GM23338 (cell line): ENCODE results near the gene RPS6KA5. TPM values are rescaled to one million over a fixed set of nuclear protein-coding genes. Genes with fewer than 3 reads are reported as not detected.
"Not testable (repeated sequence)": the region's sequence is repeated elsewhere in the genome, so short reads cannot be mapped to it uniquely, and the experiment has no call there.

Experiments used
- ATAC-seq: fragments of 200-7000 bp; cut with Tn5 transposase; 3 replicates; pipeline ENCODE4 v1.9.1; 2020
- DNase-seq: peaks from one replicate; pipeline ENCODE4 v3.0.0-alpha.2; 2015; ENCODE audit warnings: low spot score
- H2AFZ ChIP-seq: fragments of 200-600 bp; sonication (generic); 2 replicates; pipeline ENCODE4 v1.8.0; 2016; ENCODE audit warnings: antibody characterized with exemption, mild to moderate bottlenecking, moderate library complexity
- H3F3A ChIP-seq: fragments of 200-600 bp; sonication (generic); replicated peaks from 2 replicates; pipeline ENCODE4 v1.8.0; 2017; ENCODE audit warnings: antibody characterized with exemption, mixed run types, low read depth
- H3K27ac ChIP-seq: fragments of 200-600 bp; sonication (generic); 2 replicates; pipeline ENCODE4 v1.6.1; 2016; ENCODE audit warnings: low read depth
- H3K27me3 ChIP-seq: fragments of 200-600 bp; sonication (generic); 2 replicates; pipeline ENCODE4 v1.8.0; 2016; ENCODE audit warnings: mild to moderate bottlenecking, mixed run types, moderate library complexity; ENCODE audit not compliant: insufficient read depth
- H3K36me3 ChIP-seq: fragments of 200-600 bp; sonication (generic); 2 replicates; pipeline ENCODE4 v1.8.0; 2016; ENCODE audit warnings: mild to moderate bottlenecking; ENCODE audit not compliant: insufficient read depth
- H3K4me1 ChIP-seq: fragments of 200-600 bp; sonication (generic); 2 replicates; pipeline ENCODE4 v1.8.0; 2016; ENCODE audit warnings: mild to moderate bottlenecking, moderate library complexity; ENCODE audit not compliant: insufficient read depth
- H3K4me2 ChIP-seq: fragments of 200-600 bp; sonication (generic); 2 replicates; pipeline ENCODE4 v1.7.1; 2017; ENCODE audit warnings: mixed run types
- H3K4me3 ChIP-seq: fragments of 200-600 bp; sonication (generic); 2 replicates; pipeline ENCODE4 v1.6.1; 2016; ENCODE audit warnings: mixed run types
- H3K79me2 ChIP-seq: fragments of 200-600 bp; sonication (generic); replicated peaks from 2 replicates; pipeline ENCODE4 v1.8.0; 2017; ENCODE audit warnings: mild to moderate bottlenecking; ENCODE audit not compliant: insufficient read depth
- H3K9me2 ChIP-seq: fragments of 200-600 bp; sonication (generic); 2 replicates; pipeline ENCODE4 v1.8.0; 2017; ENCODE audit not compliant: insufficient read depth
- H4K20me1 ChIP-seq: fragments of 200-600 bp; sonication (generic); replicated peaks from 2 replicates; pipeline ENCODE4 v1.8.0; 2017; ENCODE audit warnings: mild to moderate bottlenecking; ENCODE audit not compliant: insufficient read depth
- H3K27ac Mint-ChIP-seq: 2 replicates; pipeline ENCODE4 v1.8.0; 2020; ENCODE audit warnings: inconsistent platforms, mild to moderate bottlenecking, moderate library complexity, mixed read lengths
- H3K27me3 Mint-ChIP-seq: 3 replicates; pipeline ENCODE4 v1.8.0; 2022; ENCODE audit warnings: low read depth, mild to moderate bottlenecking, moderate library complexity, mixed read lengths, inconsistent platforms; ENCODE audit not compliant: insufficient read depth, poor library complexity
- H3K36me3 Mint-ChIP-seq: 3 replicates; pipeline ENCODE4 v1.8.0; 2021; ENCODE audit warnings: low read depth, mild to moderate bottlenecking, inconsistent platforms, moderate library complexity, mixed read lengths
- H3K4me1 Mint-ChIP-seq: 3 replicates; pipeline ENCODE4 v1.8.0; 2020; ENCODE audit warnings: mild to moderate bottlenecking, inconsistent platforms, mixed read lengths
- H3K4me3 Mint-ChIP-seq: 3 replicates; pipeline ENCODE4 v1.8.0; 2021; ENCODE audit warnings: moderate library complexity, mild to moderate bottlenecking, inconsistent platforms, mixed read lengths
- H3K9me3 Mint-ChIP-seq: 3 replicates; pipeline ENCODE4 v1.8.0; 2020; ENCODE audit warnings: moderate library complexity, mild to moderate bottlenecking, inconsistent platforms, mixed read lengths
- CREB1 ChIP-seq: fragments of 250-450 bp; sonication (Bioruptor Pico); IDR thresholded peaks from 2 replicates; pipeline ENCODE4 v1.5.0; 2020; ENCODE audit warnings: low read depth, mild to moderate bottlenecking, moderate library complexity
- CTCF ChIP-seq, 2 experiments: fragments of 200-600 bp in 1 of 2; sonication (generic) in 1 of 2; conservative IDR thresholded peaks; 2 replicates each; pipeline versions ENCODE4 v1.5.1 to v1.6.1; 2016 to 2017; ENCODE audit warnings: antibody characterized with exemption in 2 of 2, low read depth in 2 of 2, mild to moderate bottlenecking in 2 of 2, moderate library complexity in 1 of 2
- ETS1 ChIP-seq: IDR thresholded peaks from 2 replicates; pipeline ENCODE4 v1.6.1; 2016; ENCODE audit warnings: antibody characterized with exemption
- EZH2phosphoT487 ChIP-seq: fragments of 200-600 bp; sonication (generic); IDR thresholded peaks from one replicate; pipeline ENCODE4 v1.8.1; 2018; ENCODE audit warnings: antibody characterized with exemption; ENCODE audit not compliant: unreplicated experiment
- JUNB ChIP-seq: IDR thresholded peaks from one replicate; pipeline ENCODE4 v1.6.1; 2016; ENCODE audit warnings: antibody characterized with exemption; ENCODE audit not compliant: unreplicated experiment
- NANOG ChIP-seq: IDR thresholded peaks from 2 replicates; pipeline ENCODE4 v1.6.1; 2016; ENCODE audit warnings: antibody characterized with exemption, borderline replicate concordance
- POLR2AphosphoS5 ChIP-seq: IDR thresholded peaks from 2 replicates; pipeline ENCODE4 v1.6.1; 2016; ENCODE audit warnings: antibody characterized with exemption, low read depth
- ZNF331 ChIP-seq: fragments of 250-450 bp; sonication (Bioruptor Pico); IDR thresholded peaks from 2 replicates; pipeline ENCODE4 v1.5.0; 2020; ENCODE audit warnings: low read depth, mild to moderate bottlenecking, moderate library complexity
- ZNF462 ChIP-seq: fragments of 250-450 bp; sonication (Bioruptor Pico); IDR thresholded peaks from 2 replicates; pipeline ENCODE4 v1.5.0; 2020; ENCODE audit warnings: mild to moderate bottlenecking, moderate library complexity
- polyA plus RNA-seq: library from polyadenylated mRNA; unstranded; fragments of >200 nt; fragmentation: Nextera tagmentation; extraction: Ambion mirVana; gene quantifications from 2 replicates; pipeline ENCODE4 v1.2.1, GENCODE V29; 2016
- total RNA-seq: library from RNA; depleted of rRNA; stranded (reverse); fragments of >200 nt; shearing (Covaris generic); gene quantifications from 2 replicates; pipeline ENCODE4 v1.2.3, GENCODE V29; 2014
- TF ChIP-seq, protein P1 (sequence below): IDR thresholded peaks from one replicate; pipeline ENCODE4 v1.6.1; 2018; ENCODE audit warnings: antibody characterized with exemption; ENCODE audit not compliant: unreplicated experiment

The RPS6KA5 gene
- total and polyA plus RNA-seq, 2 experiments from 2014 or later, result 2.1 to 2.4 TPM

- no peaks in the 10 kb centered on the region for H3K79me2 ChIP-seq
- DNase-seq, result no peak
- no peaks in the 10 kb centered on the region for H3K27me3 Mint-ChIP-seq
- no peak overlapping the region for H3K4me3 Mint-ChIP-seq
- no peak for TF ChIP-seq CTCF (conservative IDR thresholded peaks at IDR 0.05; ENCODE audit: low read depth in 2 of 2)
- TF ChIP-seq CREB1 (CRISPR knock-in tag), result no peak
- no peak for TF ChIP-seq ETS1
- no peak for TF ChIP-seq ZNF331 (CRISPR knock-in tag)
- TF ChIP-seq NANOG, result no peak
- no peak for TF ChIP-seq EZH2phosphoT487
- TF ChIP-seq JUNB, result no peak
- TF ChIP-seq, protein P1, sequence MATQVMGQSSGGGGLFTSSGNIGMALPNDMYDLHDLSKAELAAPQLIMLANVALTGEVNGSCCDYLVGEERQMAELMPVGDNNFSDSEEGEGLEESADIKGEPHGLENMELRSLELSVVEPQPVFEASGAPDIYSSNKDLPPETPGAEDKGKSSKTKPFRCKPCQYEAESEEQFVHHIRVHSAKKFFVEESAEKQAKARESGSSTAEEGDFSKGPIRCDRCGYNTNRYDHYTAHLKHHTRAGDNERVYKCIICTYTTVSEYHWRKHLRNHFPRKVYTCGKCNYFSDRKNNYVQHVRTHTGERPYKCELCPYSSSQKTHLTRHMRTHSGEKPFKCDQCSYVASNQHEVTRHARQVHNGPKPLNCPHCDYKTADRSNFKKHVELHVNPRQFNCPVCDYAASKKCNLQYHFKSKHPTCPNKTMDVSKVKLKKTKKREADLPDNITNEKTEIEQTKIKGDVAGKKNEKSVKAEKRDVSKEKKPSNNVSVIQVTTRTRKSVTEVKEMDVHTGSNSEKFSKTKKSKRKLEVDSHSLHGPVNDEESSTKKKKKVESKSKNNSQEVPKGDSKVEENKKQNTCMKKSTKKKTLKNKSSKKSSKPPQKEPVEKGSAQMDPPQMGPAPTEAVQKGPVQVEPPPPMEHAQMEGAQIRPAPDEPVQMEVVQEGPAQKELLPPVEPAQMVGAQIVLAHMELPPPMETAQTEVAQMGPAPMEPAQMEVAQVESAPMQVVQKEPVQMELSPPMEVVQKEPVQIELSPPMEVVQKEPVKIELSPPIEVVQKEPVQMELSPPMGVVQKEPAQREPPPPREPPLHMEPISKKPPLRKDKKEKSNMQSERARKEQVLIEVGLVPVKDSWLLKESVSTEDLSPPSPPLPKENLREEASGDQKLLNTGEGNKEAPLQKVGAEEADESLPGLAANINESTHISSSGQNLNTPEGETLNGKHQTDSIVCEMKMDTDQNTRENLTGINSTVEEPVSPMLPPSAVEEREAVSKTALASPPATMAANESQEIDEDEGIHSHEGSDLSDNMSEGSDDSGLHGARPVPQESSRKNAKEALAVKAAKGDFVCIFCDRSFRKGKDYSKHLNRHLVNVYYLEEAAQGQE, result no peak
- no peak for TF ChIP-seq ZNF462 (CRISPR knock-in tag)
- no peak for TF ChIP-seq POLR2AphosphoS5
- no peaks in the 10 kb centered on the region for H3K36me3 Mint-ChIP-seq
- H3K4me3 ChIP-seq, result no peak overlapping the region
- no peaks in the 10 kb centered on the region for H3K9me2 ChIP-seq
- peaks cover 10% of the 10 kb centered on the region for H3K4me1 ChIP-seq
- no peak overlapping the region for H2AFZ ChIP-seq
- no peak overlapping the region for H3K27ac Mint-ChIP-seq
- no peaks in the 10 kb centered on the region for H3K27me3 ChIP-seq
- H3K9me3 Mint-ChIP-seq, result no peaks in the 10 kb centered on the region
- ATAC-seq, result no peak
- no peak overlapping the region for H3K27ac ChIP-seq
- no peaks in the 10 kb centered on the region for H3K36me3 ChIP-seq
- no peak overlapping the region for H3K4me2 ChIP-seq
- no peaks in the 10 kb centered on the region for H3F3A ChIP-seq
- no peaks in the 10 kb centered on the region for H4K20me1 ChIP-seq
- peaks cover 11% of the 10 kb centered on the region for H3K4me1 Mint-ChIP-seq
Measured at GRCh38 chr14:91027561-91027960, 32.9 kb downstream of the RPS6KA5 start.

DNA sequence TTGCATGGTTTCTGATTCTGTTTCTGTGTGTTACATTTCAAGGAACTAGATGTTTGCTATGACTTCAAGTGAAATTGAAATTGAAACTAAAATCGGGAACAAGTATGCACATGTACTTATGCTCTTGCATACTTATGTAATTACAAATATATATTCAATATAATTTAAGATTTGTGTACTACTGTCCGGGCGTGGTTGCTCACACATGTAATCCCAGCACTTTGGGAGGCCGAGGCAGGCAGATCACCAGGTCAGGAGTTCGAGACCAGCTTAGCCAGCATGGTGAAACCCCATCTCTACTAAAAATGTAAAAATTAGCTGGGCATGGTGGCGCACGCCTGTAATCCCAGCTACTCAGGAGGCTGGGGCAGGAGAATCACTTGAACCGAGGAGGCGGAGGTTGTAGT is 37.8 kb downstream of the RPS6KA5 start:
- H3F3A ChIP-seq, H3K27ac Mint-ChIP-seq, H3K4me2 ChIP-seq, H3K36me3 Mint-ChIP-seq, H3K27me3 ChIP-seq, H3K36me3 ChIP-seq, DNase-seq, H3K4me1 Mint-ChIP-seq, ATAC-seq, H3K9me2 ChIP-seq, H3K79me2 ChIP-seq, H3K4me1 ChIP-seq, H3K27ac ChIP-seq, H3K9me3 Mint-ChIP-seq, H3K27me3 Mint-ChIP-seq, H3K4me3 Mint-ChIP-seq, H3K4me3 ChIP-seq, H4K20me1 ChIP-seq, H2AFZ ChIP-seq: not testable (repeated sequence)
